ENCODE results near the gene CPT1A.

CPT1A gene

GRCh38 chr11:68707527-68707926, 134.2 kb downstream of the CPT1A start:
- H3K4me3 ChIP-seq (ENCODE audit: low read depth in 1 of 5, low read length in 5 of 5), result no peak overlapping the region
- H3K9me3 ChIP-seq (ENCODE audit: control insufficient read depth in 5 of 5, low read length in 5 of 5), result no peaks in the 10 kb centered on the region
- H3K36me3 ChIP-seq (ENCODE audit: control insufficient read depth in 5 of 5, insufficient read depth in 5 of 5, low read length in 5 of 5), result no peaks in the 10 kb centered on the region
- peaks cover 0 to 11% (median 0%) of the 10 kb centered on the region in 5 donors for H3K4me1 ChIP-seq (ENCODE audit: control insufficient read depth in 5 of 5, insufficient read depth in 5 of 5, low read length in 5 of 5)
- no peak overlapping the region for H3K9ac ChIP-seq (ENCODE audit: low read length in 5 of 5)
- peaks cover 0 to 10% (median 3%) of the 10 kb centered on the region in 5 donors for H3K27me3 ChIP-seq (ENCODE audit: control insufficient read depth in 5 of 5, insufficient read depth in 4 of 5, low read length in 5 of 5)
- H3K27ac ChIP-seq (ENCODE audit: low read depth, low read length), result no peak overlapping the region

GRCh38 chr11:68704887-68705286, 136.8 kb downstream of the CPT1A start:
- H3K9ac ChIP-seq (ENCODE audit: low read length in 5 of 5), result no peak overlapping the region

More at GRCh38 chr11:68704887-68705286, 136.8 kb downstream of the CPT1A start:
- peaks cover 0 to 11% (median 0%) of the 10 kb centered on the region in 5 donors for H3K4me1 ChIP-seq (ENCODE audit: control insufficient read depth in 5 of 5, insufficient read depth in 5 of 5, low read length in 5 of 5)
- no peak overlapping the region for H3K4me3 ChIP-seq (ENCODE audit: low read depth in 1 of 5, low read length in 5 of 5)
- H3K36me3 ChIP-seq (ENCODE audit: control insufficient read depth in 5 of 5, insufficient read depth in 5 of 5, low read length in 5 of 5), result no peaks in the 10 kb centered on the region
- H3K9me3 ChIP-seq (ENCODE audit: control insufficient read depth in 5 of 5, low read length in 5 of 5), result no peaks in the 10 kb centered on the region
- H3K27me3 ChIP-seq (ENCODE audit: control insufficient read depth in 5 of 5, insufficient read depth in 4 of 5, low read length in 5 of 5), result peaks cover 0 to 9% (median 3%) of the 10 kb centered on the region in 5 donors
- no peak overlapping the region for H3K27ac ChIP-seq (ENCODE audit: low read depth, low read length)

All from subcutaneous abdominal adipose tissue (tissue), 5 donors.